Measurements from ENCODE around the gene FRMD4A. TPM values are rescaled to one million over a fixed set of nuclear protein-coding genes. Genes with fewer than 3 reads are reported as not detected.

The FRMD4A gene
- total and polyA plus RNA-seq, 7 donors = 3.0 to 27.8 (median 14.4) TPM

GRCh38 chr10:14080795-14081194 lies 249.9 kb downstream of the FRMD4A start:
- no peak for TF ChIP-seq POLR2A (IDR thresholded peaks at IDR 0.05)
- TF ChIP-seq, protein P1, sequence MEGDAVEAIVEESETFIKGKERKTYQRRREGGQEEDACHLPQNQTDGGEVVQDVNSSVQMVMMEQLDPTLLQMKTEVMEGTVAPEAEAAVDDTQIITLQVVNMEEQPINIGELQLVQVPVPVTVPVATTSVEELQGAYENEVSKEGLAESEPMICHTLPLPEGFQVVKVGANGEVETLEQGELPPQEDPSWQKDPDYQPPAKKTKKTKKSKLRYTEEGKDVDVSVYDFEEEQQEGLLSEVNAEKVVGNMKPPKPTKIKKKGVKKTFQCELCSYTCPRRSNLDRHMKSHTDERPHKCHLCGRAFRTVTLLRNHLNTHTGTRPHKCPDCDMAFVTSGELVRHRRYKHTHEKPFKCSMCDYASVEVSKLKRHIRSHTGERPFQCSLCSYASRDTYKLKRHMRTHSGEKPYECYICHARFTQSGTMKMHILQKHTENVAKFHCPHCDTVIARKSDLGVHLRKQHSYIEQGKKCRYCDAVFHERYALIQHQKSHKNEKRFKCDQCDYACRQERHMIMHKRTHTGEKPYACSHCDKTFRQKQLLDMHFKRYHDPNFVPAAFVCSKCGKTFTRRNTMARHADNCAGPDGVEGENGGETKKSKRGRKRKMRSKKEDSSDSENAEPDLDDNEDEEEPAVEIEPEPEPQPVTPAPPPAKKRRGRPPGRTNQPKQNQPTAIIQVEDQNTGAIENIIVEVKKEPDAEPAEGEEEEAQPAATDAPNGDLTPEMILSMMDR (IDR thresholded peaks at IDR 0.05) = no peak
- no peak for TF ChIP-seq EP300 (IDR thresholded peaks at IDR 0.05)
- TF ChIP-seq POLR2AphosphoS5 (IDR thresholded peaks at IDR 0.05) = no peak
- intact Hi-C loops (cut with DNase I) = no loop called here
- WGBS, 2 donors = 52 to 74% methylated on average over 4 of the region's 4 CpGs

GRCh38 chr10:14077430-14077829 lies 253.3 kb downstream of the FRMD4A start:
- intact Hi-C loops (cut with DNase I) = no loop called here
- H3K4me1 ChIP-seq = peaks cover 0 to 16% (median 10%) of the 10 kb centered on the region in 4 donors
- H3K4me3 ChIP-seq = no peak overlapping the region
- no peak for DNase-seq
- H3K27me3 ChIP-seq = no peaks in the 10 kb centered on the region
- TF ChIP-seq, protein P1 (IDR thresholded peaks at IDR 0.05) = no peak
- TF ChIP-seq POLR2AphosphoS5 (IDR thresholded peaks at IDR 0.05) (no peak), POLR2A (IDR thresholded peaks at IDR 0.05) (no peak), EP300 (IDR thresholded peaks at IDR 0.05) (no peak)
- H3K27ac ChIP-seq = no peak overlapping the region
- H3K36me3 ChIP-seq = no peaks in the 10 kb centered on the region
- peaks cover 0 to 5% (median 0%) of the 10 kb centered on the region in 4 donors for H3K9me3 ChIP-seq
- 71 to 77% methylated on average over 3 of the region's 3 CpGs for WGBS, 2 donors

More at GRCh38 chr10:14080795-14081194, 249.9 kb downstream of the FRMD4A start:
- no peak for DNase-seq
- Histone ChIP-seq H3K36me3 (no peaks in the 10 kb centered on the region), H3K9me3 (peaks cover 0 to 5% (median 0%) of the 10 kb centered on the region in 4 donors), H3K4me1 (no peaks in the 10 kb centered on the region), H3K4me3 (no peak overlapping the region), H3K27ac (no peak overlapping the region), H3K27me3 (no peaks in the 10 kb centered on the region)

- intact Hi-C loops (cut with DNase I) = no loop called here
- Histone ChIP-seq H3K4me1 (peaks cover 0 to 16% (median 10%) of the 10 kb centered on the region in 4 donors), H3K9me3 (peaks cover 0 to 5% (median 0%) of the 10 kb centered on the region in 4 donors), H3K27me3 (no peaks in the 10 kb centered on the region), H3K36me3 (no peaks in the 10 kb centered on the region), H3K27ac (peak overlapping the region; percentile 18 to 52 (median 43)), H3K4me3 (peak overlapping the region in 3 of 4 donors; percentile 9 to 26 (median 25))
- peak in 3 of 4 donors; percentile 60 to 65 (median 63) for TF ChIP-seq POLR2AphosphoS5 (IDR thresholded peaks at IDR 0.05)
- no peak for TF ChIP-seq EP300 (IDR thresholded peaks at IDR 0.05)
- TF ChIP-seq POLR2A (IDR thresholded peaks at IDR 0.05) = no peak
- peak; percentile 94 for DNase-seq
- WGBS, 2 donors = 24 to 60% methylated on average over 17 of the region's 17 CpGs
Measured at GRCh38 chr10:14074062-14074884, 256.5 kb downstream of the FRMD4A start.

- TF ChIP-seq, protein P1 (IDR thresholded peaks at IDR 0.05) = no peak
- TF ChIP-seq EP300 (IDR thresholded peaks at IDR 0.05) = no peak
- TF ChIP-seq POLR2A (IDR thresholded peaks at IDR 0.05) = no peak
- no peak for TF ChIP-seq POLR2AphosphoS5 (IDR thresholded peaks at IDR 0.05)
- H3K4me3 ChIP-seq = no peak overlapping the region
- peaks cover 0 to 16% (median 10%) of the 10 kb centered on the region in 4 donors for H3K4me1 ChIP-seq
- intact Hi-C loops (cut with DNase I) = no loop called here
- no peaks in the 10 kb centered on the region for H3K36me3 ChIP-seq
- DNase-seq = no peak
- no peaks in the 10 kb centered on the region for H3K27me3 ChIP-seq
- H3K27ac ChIP-seq = no peak overlapping the region
- no peaks in the 10 kb centered on the region for H3K9me3 ChIP-seq
- WGBS, 2 donors = 28 to 76% methylated on average over 3 of the region's 3 CpGs
Measured at GRCh38 chr10:14072541-14072940, 258.2 kb downstream of the FRMD4A start.

DNA sequence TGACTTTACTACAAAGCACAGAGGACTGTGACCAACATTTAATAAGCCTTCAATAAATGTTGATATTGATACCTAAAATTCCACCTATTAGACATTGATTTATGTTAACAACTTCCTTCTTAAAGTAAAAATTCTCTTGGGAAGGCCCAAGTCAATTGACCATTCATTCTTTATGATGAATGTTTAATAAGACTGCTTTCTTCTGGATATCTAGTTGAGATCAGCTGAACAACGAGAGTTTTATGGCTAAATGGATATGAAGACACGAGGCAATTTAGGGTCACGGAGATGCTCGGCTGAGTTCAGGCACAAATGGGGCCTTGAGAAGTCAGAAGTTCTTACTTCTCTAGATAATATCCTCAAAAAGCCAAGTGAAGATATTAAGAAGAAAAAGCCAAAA lies 258.8 kb downstream of the FRMD4A start:
- intact Hi-C loops (cut with DNase I) = no loop called here
- Histone ChIP-seq H3K36me3 (no peaks in the 10 kb centered on the region), H3K9me3 (no peaks in the 10 kb centered on the region), H3K4me1 (peaks cover 0 to 16% (median 10%) of the 10 kb centered on the region in 4 donors), H3K27ac (no peak overlapping the region), H3K4me3 (no peak overlapping the region), H3K27me3 (no peaks in the 10 kb centered on the region)
- WGBS, 2 donors = 78 to 87% methylated on average over 4 of the region's 4 CpGs
- no peak for DNase-seq
- TF ChIP-seq POLR2A (IDR thresholded peaks at IDR 0.05) = no peak
- no peak for TF ChIP-seq EP300 (IDR thresholded peaks at IDR 0.05)
- TF ChIP-seq, protein P1 (IDR thresholded peaks at IDR 0.05) = no peak
- TF ChIP-seq POLR2AphosphoS5 (IDR thresholded peaks at IDR 0.05) = no peak
